GM12875 (cell line): Measurements from ENCODE around the gene TBX2.
"Not testable (repeated sequence)": the region's sequence is repeated elsewhere in the genome, so short reads cannot be mapped to it uniquely, and the experiment has no call there.

Experiments
- H3K4me3 ChIP-seq: one replicate; pipeline ENCODE4 v1.5.1; 2011; ENCODE audit warnings: low read depth, low read length, control low read depth
- CTCF ChIP-seq: IDR thresholded peaks from 2 replicates; pipeline ENCODE4 v1.5.1; 2011; ENCODE audit warnings: low read depth, mild to moderate bottlenecking, control low read depth, inconsistent platforms, low read length, moderate library complexity, borderline replicate concordance; ENCODE audit not compliant: insufficient read depth

TBX2 gene

GRCh38 chr17:61399131-61400065 lies at the start of gene TBX2:
TBX2 (plus strand) TSS chr17:61399843; CDS start chr17:61400177, 334 bp downstream.
- no peak within 1 kb of the TSS for H3K4me3 ChIP-seq

GRCh38 chr17:61351745-61352407 lies 47.8 kb upstream of the TBX2 start:
- H3K4me3 ChIP-seq, result no peak overlapping the region
- TF ChIP-seq CTCF, result no peak

More at GRCh38 chr17:61399131-61400065, at the start of gene TBX2:
- TF ChIP-seq CTCF, result no peak

GRCh38 chr17:61352408-61352770 lies 47.3 kb upstream of the TBX2 start:
- H3K4me3 ChIP-seq, result no peak overlapping the region
- no peak for TF ChIP-seq CTCF

- H3K4me3 ChIP-seq, result no peak overlapping the region
- no peak for TF ChIP-seq CTCF
Observed at GRCh38 chr17:61352781-61353491, 46.7 kb upstream of the TBX2 start.

GRCh38 chr17:61353615-61354014 lies 46.0 kb upstream of the TBX2 start:
- H3K4me3 ChIP-seq, result no peak overlapping the region
- TF ChIP-seq CTCF, result no peak

GRCh38 chr17:61354895-61355874 lies 44.5 kb upstream of the TBX2 start:
- no peak for TF ChIP-seq CTCF
- H3K4me3 ChIP-seq, result no peak overlapping the region

GRCh38 chr17:61357061-61357460 lies 42.6 kb upstream of the TBX2 start:
- not testable (repeated sequence) for H3K4me3 ChIP-seq

- H3K4me3 ChIP-seq, result not testable (repeated sequence)
Observed at GRCh38 chr17:61359513-61359912, 40.1 kb upstream of the TBX2 start.
